AG04450 (cell line): ENCODE measurements around the gene MPI. TPM values are rescaled to one million over a fixed set of nuclear protein-coding genes. Genes with fewer than 3 reads are reported as not detected.
"Not testable (repeated sequence)": the region's sequence is repeated elsewhere in the genome, so short reads cannot be mapped to it uniquely, and the experiment has no call there.

ENCODE experiments used
- CTCF ChIA-PET: fragments of 300-600, 350-600 bp; formaldehyde crosslinking; extraction: SDS; loops from one replicate; lab custom pipeline; 2022; ENCODE audit warnings: antibody characterized with exemption, inconsistent platforms; lab: Charles Lee
- POLR2A ChIA-PET: fragments of 350-600 bp; formaldehyde crosslinking; extraction: SDS; loops from one replicate; lab custom pipeline; 2021; ENCODE audit warnings: antibody characterized with exemption, inconsistent platforms; lab: Yijun Ruan, JAX
- DNase-seq: peaks from one replicate; pipeline ENCODE4 v3.0.0-alpha.2; 2011; ENCODE audit warnings: low read depth, low spot score
- H3K27ac ChIP-seq: one replicate; pipeline ENCODE4 v1.5.1; 2012; ENCODE audit warnings: low read depth, low read length, control low read depth
- H3K27me3 ChIP-seq: one replicate; pipeline ENCODE4 v1.6.0; 2012; ENCODE audit warnings: low read length; ENCODE audit not compliant: control insufficient read depth, insufficient read depth
- H3K4me3 ChIP-seq: 2 replicates; pipeline ENCODE4 v1.5.1; 2011; ENCODE audit warnings: mild to moderate bottlenecking, low read depth, low read length, control low read depth
- H3K9me3 ChIP-seq: 2 replicates; pipeline ENCODE4 v1.5.1; 2012; ENCODE audit warnings: low read length; ENCODE audit not compliant: control insufficient read depth, insufficient read depth
- polyA plus RNA-seq: library from polyadenylated mRNA; depleted of rRNA; stranded (reverse); fragments of >200 nt; gene quantifications from 2 replicates; pipeline ENCODE4 v1.2.3, GENCODE V29; 2011
- TF ChIP-seq, protein P1 (sequence below): IDR thresholded peaks from 2 replicates; pipeline ENCODE4 v1.5.1; 2011; ENCODE audit warnings: low read depth, low read length, control low read depth, inconsistent platforms

MPI gene
- polyA plus RNA-seq, 1 experiment: 55.5 TPM

DNA sequence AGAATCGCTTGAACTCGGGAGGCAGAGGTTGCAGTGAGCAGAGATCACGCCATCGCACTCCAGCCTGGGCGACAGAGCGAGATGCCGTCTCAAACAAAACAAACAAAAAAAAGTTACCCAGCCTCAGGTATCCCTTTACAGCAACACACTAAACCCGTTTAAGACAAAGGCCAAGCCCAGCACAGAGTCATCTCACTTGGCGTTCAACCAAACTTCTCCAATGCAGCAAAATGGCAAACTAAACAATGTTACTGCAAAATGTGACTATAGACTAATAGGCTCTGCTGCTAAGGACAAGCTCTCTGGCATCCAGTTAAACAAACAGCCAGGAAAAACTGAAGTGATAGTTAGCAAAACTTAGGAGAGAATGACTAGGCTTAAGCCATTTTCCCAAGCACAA is 23.2 kb downstream of the MPI start:
- H3K27ac ChIP-seq: no peak overlapping the region
- CTCF ChIA-PET: interaction anchor here (4.7 kb wide), 1 partner anchor 12 kb away, joined by 47 read pairs; no protein-coding TSS in a partner anchor
- H3K4me3 ChIP-seq: no peak overlapping the region
- DNase-seq: no peak
- H3K27me3 ChIP-seq: no peaks in the 10 kb centered on the region
- TF ChIP-seq, protein P1, sequence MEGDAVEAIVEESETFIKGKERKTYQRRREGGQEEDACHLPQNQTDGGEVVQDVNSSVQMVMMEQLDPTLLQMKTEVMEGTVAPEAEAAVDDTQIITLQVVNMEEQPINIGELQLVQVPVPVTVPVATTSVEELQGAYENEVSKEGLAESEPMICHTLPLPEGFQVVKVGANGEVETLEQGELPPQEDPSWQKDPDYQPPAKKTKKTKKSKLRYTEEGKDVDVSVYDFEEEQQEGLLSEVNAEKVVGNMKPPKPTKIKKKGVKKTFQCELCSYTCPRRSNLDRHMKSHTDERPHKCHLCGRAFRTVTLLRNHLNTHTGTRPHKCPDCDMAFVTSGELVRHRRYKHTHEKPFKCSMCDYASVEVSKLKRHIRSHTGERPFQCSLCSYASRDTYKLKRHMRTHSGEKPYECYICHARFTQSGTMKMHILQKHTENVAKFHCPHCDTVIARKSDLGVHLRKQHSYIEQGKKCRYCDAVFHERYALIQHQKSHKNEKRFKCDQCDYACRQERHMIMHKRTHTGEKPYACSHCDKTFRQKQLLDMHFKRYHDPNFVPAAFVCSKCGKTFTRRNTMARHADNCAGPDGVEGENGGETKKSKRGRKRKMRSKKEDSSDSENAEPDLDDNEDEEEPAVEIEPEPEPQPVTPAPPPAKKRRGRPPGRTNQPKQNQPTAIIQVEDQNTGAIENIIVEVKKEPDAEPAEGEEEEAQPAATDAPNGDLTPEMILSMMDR: no peak
- POLR2A ChIA-PET: no interaction called here
- H3K9me3 ChIP-seq: no peaks in the 10 kb centered on the region

DNA sequence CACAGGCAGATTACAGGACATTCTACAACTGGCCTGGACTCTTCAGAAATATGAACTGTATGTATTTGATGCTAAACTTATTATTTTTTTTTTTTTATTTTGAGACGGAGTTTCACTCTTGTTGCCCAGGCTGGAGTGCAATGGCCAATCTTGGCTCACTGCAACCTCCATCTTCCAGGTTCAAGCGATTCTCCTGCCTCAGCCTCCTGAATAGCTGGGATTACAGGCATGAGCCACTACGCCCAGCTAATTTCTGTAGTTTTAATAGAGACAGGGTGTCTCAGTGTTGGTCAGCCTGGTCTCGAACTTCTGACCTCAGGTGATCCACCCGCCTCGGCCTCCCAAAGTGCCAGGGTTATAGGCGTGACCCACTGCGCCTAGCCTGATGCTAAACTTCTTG is 24.0 kb downstream of the MPI start:
- H3K27ac ChIP-seq, DNase-seq, H3K4me3 ChIP-seq, H3K27me3 ChIP-seq, H3K9me3 ChIP-seq, POLR2A ChIA-PET: not testable (repeated sequence)
- CTCF ChIA-PET: interaction anchor here (4.7 kb wide), 1 partner anchor 13 kb away, joined by 47 read pairs; no protein-coding TSS in a partner anchor

DNA sequence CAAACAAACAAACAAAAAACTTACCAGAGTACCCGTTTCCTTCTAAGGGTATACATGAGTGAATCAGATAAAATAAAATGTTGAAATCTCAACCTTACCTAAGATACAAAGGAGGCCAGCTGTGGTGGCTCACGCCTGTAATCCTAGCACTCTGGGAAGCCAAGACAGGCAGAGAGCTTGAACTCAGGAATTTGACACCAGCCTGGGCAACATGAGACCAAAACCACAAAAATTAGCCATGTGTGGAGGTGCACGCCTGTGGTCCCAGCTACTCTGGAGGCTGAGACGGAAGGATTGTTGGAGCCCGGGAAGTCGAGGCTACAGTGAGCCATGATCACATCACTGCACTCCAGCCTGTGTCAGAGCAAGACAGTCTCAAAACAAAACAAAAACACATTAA is 27.8 kb downstream of the MPI start:
- DNase-seq: no peak
- no peak overlapping the region for H3K27ac ChIP-seq
- H3K27me3 ChIP-seq: no peaks in the 10 kb centered on the region
- no peak overlapping the region for H3K4me3 ChIP-seq
- H3K9me3 ChIP-seq: no peaks in the 10 kb centered on the region
- CTCF ChIA-PET: interaction anchor here (1.8 kb wide), 1 partner anchor 16 kb away, joined by 7 read pairs; no protein-coding TSS in a partner anchor
- POLR2A ChIA-PET: no interaction called here
- TF ChIP-seq, protein P1: no peak

DNA sequence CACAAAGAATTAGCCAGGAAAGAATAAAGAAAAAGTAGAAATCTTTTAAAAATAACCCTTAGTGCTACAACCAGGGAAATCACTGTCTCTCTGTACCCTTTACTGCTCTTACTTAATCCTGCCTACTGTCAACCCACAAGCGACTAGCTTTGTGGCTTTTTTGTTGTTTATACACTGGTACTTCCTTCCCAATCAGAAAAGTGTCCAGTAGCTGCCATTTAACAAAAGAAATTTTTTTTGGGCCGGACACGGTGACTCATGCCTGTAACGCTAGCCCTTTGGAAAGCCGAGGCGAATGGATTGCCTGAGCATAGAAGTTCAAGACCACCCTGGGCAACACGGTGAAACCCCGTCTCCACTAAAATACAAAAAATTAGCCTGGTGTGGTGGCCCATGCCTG is 30.6 kb downstream of the MPI start:
- TF ChIP-seq, protein P1: no peak
- ChIA-PET CTCF (interaction anchor here (3.6 kb wide), 1 partner anchor 19 kb away, joined by 18 read pairs; no protein-coding TSS in a partner anchor), POLR2A (interaction anchor here (1.2 kb wide), 1 partner anchor 13 kb away, joined by 3 read pairs; the partner anchor contains the start of gene FAM219B)
- DNase-seq: no peak
- no peak overlapping the region for H3K4me3 ChIP-seq
- no peaks in the 10 kb centered on the region for H3K9me3 ChIP-seq
- no peak overlapping the region for H3K27ac ChIP-seq
- no peaks in the 10 kb centered on the region for H3K27me3 ChIP-seq

DNA sequence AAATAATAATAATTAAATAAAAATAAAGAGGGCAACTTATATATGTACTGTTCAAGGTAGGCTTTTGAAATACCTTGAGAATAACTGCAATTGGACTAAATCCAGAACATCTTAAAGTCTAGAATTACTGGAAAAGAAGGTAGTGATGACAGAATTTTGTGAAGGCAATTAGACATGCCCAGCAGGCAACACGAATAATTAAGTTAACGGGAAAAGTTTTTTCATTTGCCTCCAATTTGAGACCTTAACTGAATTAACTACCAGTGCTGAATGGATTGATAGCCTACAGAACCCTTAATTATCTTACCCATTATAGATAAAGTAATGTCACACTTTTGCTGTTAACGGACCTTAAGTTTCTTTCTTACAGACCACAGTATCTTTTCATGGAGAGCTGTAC is 34.7 kb downstream of the MPI start:
- Histone ChIP-seq H3K27ac (no peak overlapping the region), H3K27me3 (no peaks in the 10 kb centered on the region), H3K9me3 (no peaks in the 10 kb centered on the region), H3K4me3 (no peak overlapping the region)
- CTCF ChIA-PET: interaction anchor here (1.6 kb wide), 1 partner anchor 23 kb away, joined by 7 read pairs; no protein-coding TSS in a partner anchor
- DNase-seq: no peak
- TF ChIP-seq, protein P1: no peak
- POLR2A ChIA-PET: no interaction called here
